K562 (cell line): ENCODE results near the gene NPB. TPM values are rescaled to one million over a fixed set of nuclear protein-coding genes. Genes with fewer than 3 reads are reported as not detected.

ENCODE experiments used
- BCL6 ChIP-seq: fragments of 250-450 bp; sonication (Bioruptor Pico); IDR thresholded peaks from 2 replicates; pipeline ENCODE4 v1.4.0; 2020
- BDP1 ChIP-seq: IDR thresholded peaks from 3 replicates; pipeline ENCODE4 v1.6.1; 2011; ENCODE audit not compliant: insufficient read length, insufficient read depth
- FOXJ2 ChIP-seq: fragments of 200-800 bp; sonication (Bioruptor generic); IDR thresholded peaks from 2 replicates; pipeline ENCODE4 v1.6.1; 2016; ENCODE audit warnings: missing genetic modification characterization, missing compliant biosample characterization
- GABPB2 ChIP-seq: fragments of 250-450 bp; sonication (Bioruptor Pico); conservative IDR thresholded peaks from 2 replicates; pipeline ENCODE4 v1.5.1; 2021; ENCODE audit warnings: mild to moderate bottlenecking
- GTF3C2 ChIP-seq: IDR thresholded peaks from 3 replicates; pipeline ENCODE4 v1.6.1; 2011; ENCODE audit warnings: borderline replicate concordance, mild to moderate bottlenecking, moderate library complexity; ENCODE audit not compliant: insufficient read length; ENCODE audit errors: extremely low read depth
- HDAC1 ChIP-seq, 2 experiments: fragments of 450-650 bp; IDR thresholded peaks; 2 replicates each; pipeline ENCODE4 v1.6.1; 2016 to 2017; ENCODE audit warnings: inconsistent platforms in 1 of 2, mild to moderate bottlenecking in 1 of 2, moderate library complexity in 1 of 2
- NCOA4 ChIP-seq: fragments of 450-650 bp; IDR thresholded peaks from 2 replicates; pipeline ENCODE4 v1.6.1; 2018; ENCODE audit warnings: mild to moderate bottlenecking; ENCODE audit not compliant: partially characterized antibody
- PKNOX1 ChIP-seq: fragments of 450-650 bp; IDR thresholded peaks from 2 replicates; pipeline ENCODE4 v1.6.1; 2016
- POLR2A ChIP-seq: fragments of 450-650 bp; conservative IDR thresholded peaks from 2 replicates; pipeline ENCODE4 v1.6.1; 2016
- POLR2B ChIP-seq: fragments of 450-650 bp; IDR thresholded peaks from 2 replicates; pipeline ENCODE4 v1.6.1; 2018; ENCODE audit warnings: low read depth; ENCODE audit not compliant: partially characterized antibody
- RAD21 ChIP-seq, 2 experiments: fragments of 250-450 bp in 1 of 2; fragments of 450-650 bp in 1 of 2; sonication (Bioruptor Pico) in 1 of 2; formaldehyde crosslinking in 1 of 2; IDR thresholded peaks in 1 of 2; conservative IDR thresholded peaks in 1 of 2; 2 replicates each; pipeline versions ENCODE4 v1.4.0 to v1.8.0; 2020 to 2022; ENCODE audit warnings: mild to moderate bottlenecking in 2 of 2, moderate library complexity in 1 of 2
- RB1 ChIP-seq: fragments of 450-650 bp; IDR thresholded peaks from 2 replicates; pipeline ENCODE4 v1.6.1; 2017; ENCODE audit warnings: low read depth, mild to moderate bottlenecking
- SMARCB1 ChIP-seq: IDR thresholded peaks from 2 replicates; pipeline ENCODE4 v1.6.1; 2011; ENCODE audit warnings: improper control_type of control experiment, low read depth; ENCODE audit not compliant: insufficient read length
- SNRNP70 ChIP-seq: fragments of 200-400 bp; formaldehyde crosslinking; optimal IDR thresholded peaks from 2 replicates; pipeline ENCODE3; 2017; ENCODE audit warnings: low read depth, low read length
- SP1 ChIP-seq: sonication (generic); formaldehyde crosslinking; IDR thresholded peaks from 2 replicates; pipeline ENCODE4 v1.8.1; 2022; ENCODE audit warnings: mild to moderate bottlenecking, missing genetic modification reagents
- SP2 ChIP-seq: IDR thresholded peaks from 2 replicates; pipeline ENCODE4 v1.6.1; 2011; ENCODE audit warnings: mild to moderate bottlenecking, low read depth, low read length, moderate library complexity; ENCODE audit not compliant: poor library complexity, severe bottlenecking; ENCODE audit errors: extremely low read depth
- TFE3 ChIP-seq: fragments of 450-650 bp; formaldehyde crosslinking; IDR thresholded peaks from 2 replicates; pipeline ENCODE4 v1.4.0; 2020; ENCODE audit warnings: mild to moderate bottlenecking, mixed read lengths
- ZNF12 ChIP-seq: sonication (generic); formaldehyde crosslinking; IDR thresholded peaks from 2 replicates; pipeline ENCODE4 v1.4.0; 2020; ENCODE audit warnings: mild to moderate bottlenecking, missing genetic modification reagents
- ZNF280A ChIP-seq: fragments of 450-650 bp; IDR thresholded peaks from 2 replicates; pipeline ENCODE4 v1.6.1; 2018; ENCODE audit warnings: mild to moderate bottlenecking, low read depth; ENCODE audit not compliant: partially characterized antibody
- ZNF41 ChIP-seq: fragments of 250-450 bp; sonication (Bioruptor Pico); conservative IDR thresholded peaks from 2 replicates; pipeline ENCODE4 v1.4.0; 2020; ENCODE audit warnings: mild to moderate bottlenecking
- ZNF644 ChIP-seq: fragments of 200-800 bp; sonication (Bioruptor generic); IDR thresholded peaks from 2 replicates; pipeline ENCODE4 v1.6.1; 2016; ENCODE audit warnings: low read depth, missing genetic modification characterization, missing compliant biosample characterization
- polyA plus RNA-seq, 8 experiments: library from polyadenylated mRNA; depleted of rRNA in 4 of 8; stranded (reverse) in 5 of 8; unstranded in 3 of 8; fragments of >200 nt; fragmentation: Nextera tagmentation in 2 of 8; fragmentation: Illumina TruSeq in 1 of 8; extraction: Ambion mirVana in 2 of 8; extraction: Trizol in 1 of 8; gene quantifications; 2 replicates each; pipeline versions ENCODE4 v1.2.1 to v1.2.3, GENCODE V29; 2011 to 2014; ENCODE audit warnings: inconsistent platforms in 1 of 8, missing spikeins in 1 of 8
- total RNA-seq, 7 experiments: library from RNA; depleted of rRNA in 6 of 7; stranded (reverse); fragments of >200 nt in 6 of 7; fragmentation: Illumina TruSeq in 2 of 7; extraction: Trizol in 2 of 7; gene quantifications; 2 replicates each; pipeline versions ENCODE4 v1.2.1 to v1.2.3, GENCODE V29; 2011 to 2021; ENCODE audit warnings: low replicate concordance in 1 of 7

NPB gene
- total and polyA plus RNA-seq, 9 of the 15 experiments (the other 6 are each of a cell fraction or from before 2014, with no cell fraction given) = 0.03 to 0.61 (median 0.14) TPM; not detected in 2

- TF ChIP-seq SMARCB1 = no peak
- peak; percentile 88; the same call in 1 of the 2 replicates for TF ChIP-seq RB1
- TF ChIP-seq PKNOX1 = peak; percentile 80
- no peak for TF ChIP-seq ZNF280A
- peak; percentile 99 for TF ChIP-seq FOXJ2
- no peak for TF ChIP-seq TFE3 (CRISPR knock-in tag)
- peak; percentile 62 for TF ChIP-seq SP2
- no peak for TF ChIP-seq RAD21 (CRISPR knock-in tag; conservative IDR thresholded peaks at IDR 0.05 in 1 of 2, IDR thresholded peaks at IDR 0.05 in 1 of 2)
- no peak for TF ChIP-seq BDP1
- peak; percentile 91 for TF ChIP-seq POLR2B
- no peak for TF ChIP-seq SNRNP70
- TF ChIP-seq ZNF41 (CRISPR knock-in tag) = no peak; the same call in 1 of the 2 replicates
- TF ChIP-seq POLR2A = peak; percentile 91
- peak in 1 of 2 experiments; percentile 98; a peak in 2 of 4 replicates for TF ChIP-seq HDAC1 (IDR thresholded peaks at IDR 0.05)
- no peak for TF ChIP-seq ZNF12 (CRISPR knock-in tag)
- TF ChIP-seq ZNF644 (tag) = peak; percentile 100
- TF ChIP-seq GTF3C2 = no peak
- TF ChIP-seq GABPB2 (CRISPR knock-in tag) = no peak
- TF ChIP-seq BCL6 (CRISPR knock-in tag) = peak; percentile 93
- TF ChIP-seq SP1 (CRISPR knock-in tag) = peak; percentile 97
- no peak for TF ChIP-seq NCOA4
Observed at GRCh38 chr17:81860756-81861568, 41.1 kb upstream of the NPB start (continued).
